HUES64 (cell line): Measurements from ENCODE around the gene UBTD1.
"Not testable (repeated sequence)": the region's sequence is repeated elsewhere in the genome, so short reads cannot be mapped to it uniquely, and the experiment has no call there.

Source experiments
- H3K27ac ChIP-seq: 2 replicates; pipeline ENCODE4 v1.7.0; 2013; ENCODE audit warnings: low read depth, low read length, inconsistent platforms
- H3K27me3 ChIP-seq: 2 replicates; pipeline ENCODE4 v1.6.1; 2013; ENCODE audit warnings: mild to moderate bottlenecking, low read length; ENCODE audit not compliant: insufficient read depth
- H3K36me3 ChIP-seq: 2 replicates; pipeline ENCODE4 v1.6.1; 2013; ENCODE audit warnings: mild to moderate bottlenecking, low read length; ENCODE audit not compliant: insufficient read depth
- H3K4me1 ChIP-seq: 2 replicates; pipeline ENCODE4 v1.6.1; 2013; ENCODE audit warnings: mild to moderate bottlenecking, low read length, moderate library complexity; ENCODE audit not compliant: insufficient read depth
- H3K4me3 ChIP-seq: 2 replicates; pipeline ENCODE4 v1.5.1; 2013; ENCODE audit warnings: mild to moderate bottlenecking, low read length, moderate library complexity
- H3K9ac ChIP-seq: 2 replicates; pipeline ENCODE4 v1.6.1; 2013; ENCODE audit warnings: mild to moderate bottlenecking, low read depth, low read length
- H3K9me3 ChIP-seq: 2 replicates; pipeline ENCODE4 v1.6.1; 2013; ENCODE audit warnings: low read depth, low read length; ENCODE audit not compliant: insufficient read depth
- WGBS: fragments of 150-250, 120-280 bp; methylation state at CpG from one replicate; pipeline ENCODE4 v1.1.7; 2013; ENCODE audit warnings: missing lambda C conversion rate; 5-methylcytosine and 5-hydroxymethylcytosine counted together

UBTD1 gene

DNA sequence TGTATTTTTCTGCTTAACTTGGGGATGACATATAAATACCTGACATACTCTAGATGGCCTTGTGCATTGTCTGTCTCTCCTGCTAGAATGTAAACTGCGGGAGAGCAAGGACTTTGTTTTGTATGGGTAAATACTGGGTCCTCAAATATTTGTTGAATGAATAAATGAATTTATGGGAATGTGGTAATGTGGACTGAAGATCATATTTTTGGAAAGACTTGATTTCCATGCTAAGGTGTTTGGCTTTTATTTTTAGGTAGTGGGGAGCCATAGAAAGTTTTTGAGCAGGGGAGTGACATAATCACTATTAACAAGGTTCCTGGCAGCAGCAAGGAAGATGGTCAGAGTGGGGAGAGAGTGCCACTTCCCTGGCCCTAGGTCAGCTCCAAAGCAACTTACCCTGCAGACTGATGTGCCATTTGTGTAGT lies 27.0 kb downstream of the UBTD1 start:
- Histone ChIP-seq H3K4me1 (peaks cover 8% of the 10 kb centered on the region), H3K27ac (no peak overlapping the region), H3K9ac (no peak overlapping the region), H3K27me3 (no peaks in the 10 kb centered on the region), H3K36me3 (no peaks in the 10 kb centered on the region), H3K9me3 (no peaks in the 10 kb centered on the region), H3K4me3 (no peak overlapping the region)
- 97% methylated on average over 1 of the region's 1 CpG for WGBS

DNA sequence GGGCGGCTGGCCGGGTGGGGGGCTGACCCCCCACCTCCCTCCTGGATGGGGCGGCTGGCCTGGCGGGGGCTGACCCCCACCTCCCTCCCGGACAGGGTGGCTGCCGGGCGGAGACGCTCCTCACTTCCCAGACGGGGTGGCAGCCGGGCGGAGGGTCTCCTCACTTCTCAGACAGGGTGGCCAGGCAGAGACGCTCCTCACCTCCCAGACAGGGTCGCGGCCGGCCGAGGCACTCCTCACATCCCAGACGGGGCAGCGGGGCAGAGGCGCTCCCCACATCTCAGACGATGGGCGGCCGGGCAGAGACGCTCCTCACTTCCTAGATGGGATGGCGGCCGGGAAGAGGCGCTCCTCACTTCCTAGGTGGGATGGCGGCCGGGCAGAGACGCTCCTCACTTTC lies 30.2 kb downstream of the UBTD1 start:
- H3K9me3 ChIP-seq, H3K27me3 ChIP-seq, H3K4me1 ChIP-seq, H3K9ac ChIP-seq, H3K36me3 ChIP-seq, H3K4me3 ChIP-seq, H3K27ac ChIP-seq: not testable (repeated sequence)
- WGBS, result 98% methylated on average over 21 of the region's 29 CpGs

GRCh38 chr10:97529685-97530465 lies 31.2 kb downstream of the UBTD1 start:
- no peak overlapping the region for H3K27ac ChIP-seq
- H3K27me3 ChIP-seq, result no peaks in the 10 kb centered on the region
- no peak overlapping the region for H3K4me3 ChIP-seq
- no peaks in the 10 kb centered on the region for H3K9me3 ChIP-seq
- WGBS, result 93% methylated on average over 13 of the region's 14 CpGs
- no peaks in the 10 kb centered on the region for H3K36me3 ChIP-seq
- H3K4me1 ChIP-seq, result peaks cover 4% of the 10 kb centered on the region; the same call in 1 of the 2 replicates
- no peak overlapping the region for H3K9ac ChIP-seq

DNA sequence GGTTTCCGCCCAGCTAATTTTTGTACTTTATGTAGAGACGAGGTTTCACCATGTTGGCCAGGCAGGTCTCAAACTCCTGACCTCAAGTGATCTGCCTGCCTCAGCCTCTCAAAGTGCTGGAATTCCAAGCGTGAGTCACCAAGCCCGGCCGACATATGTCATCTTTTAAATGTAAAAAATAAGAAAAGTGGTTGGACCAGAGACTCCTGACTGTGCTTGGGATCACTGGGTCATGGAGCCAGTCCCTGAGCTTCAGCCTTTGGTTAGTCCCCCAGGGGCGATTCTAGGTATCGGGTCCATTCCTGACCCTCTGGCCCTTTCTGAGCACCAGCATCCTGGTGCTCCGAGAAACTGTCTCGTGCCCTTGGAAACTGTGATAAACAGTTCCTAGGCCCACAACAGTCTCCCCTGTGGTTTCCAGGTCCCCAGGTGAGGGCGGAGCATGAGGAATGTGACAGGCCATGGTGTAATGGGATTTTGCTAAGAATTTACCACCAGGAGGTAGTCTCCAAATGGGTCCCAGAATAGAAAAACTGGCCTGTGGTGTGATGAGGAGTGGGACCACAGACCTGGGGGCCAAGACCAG lies 32.8 kb downstream of the UBTD1 start:
- H3K27ac ChIP-seq, result no peak overlapping the region

DNA sequence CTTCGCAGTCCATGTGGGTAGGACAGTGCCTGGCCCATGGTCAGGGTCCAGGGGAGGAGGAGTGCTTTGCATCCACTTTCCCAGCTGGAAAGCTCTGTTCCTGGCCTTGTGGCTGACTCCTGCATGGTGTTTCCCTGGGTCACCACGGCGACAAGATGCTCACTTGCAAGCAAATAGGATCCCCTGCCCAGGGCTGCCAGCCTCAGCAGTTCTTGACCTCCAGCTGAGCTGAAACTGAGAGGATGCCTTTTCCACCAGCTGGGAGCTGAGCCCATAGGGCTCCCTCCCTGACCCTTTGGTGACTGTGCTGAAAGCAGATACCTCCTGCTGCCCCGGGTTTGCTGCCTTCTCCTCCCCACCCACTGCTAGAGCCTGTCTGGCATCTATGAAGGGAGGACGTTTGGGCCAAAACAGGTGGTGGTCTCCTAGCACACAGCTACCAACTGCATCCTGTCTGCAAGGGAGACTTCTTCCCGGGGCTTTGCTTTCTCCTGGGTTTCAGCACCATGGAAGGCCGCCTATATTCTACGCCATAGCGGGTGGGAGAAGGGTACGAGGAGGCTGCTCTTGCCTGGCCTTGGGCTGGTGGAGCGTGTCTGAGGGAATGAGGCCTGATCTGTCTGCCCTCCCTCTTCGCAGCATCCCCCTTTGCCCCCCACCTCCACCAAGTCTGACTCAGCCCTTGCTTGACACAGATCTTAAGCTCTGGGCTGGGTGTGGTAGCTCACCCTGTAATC lies 34.4 kb downstream of the UBTD1 start:
- H3K27me3 ChIP-seq, result no peaks in the 10 kb centered on the region
- no peaks in the 10 kb centered on the region for H3K9me3 ChIP-seq
- H3K27ac ChIP-seq, result peak overlapping the region; percentile 5; the same call in 1 of the 2 replicates
- H3K36me3 ChIP-seq, result no peaks in the 10 kb centered on the region
- H3K9ac ChIP-seq, result no peak overlapping the region
- 77% methylated on average over 12 of the region's 12 CpGs for WGBS
- peaks cover 4% of the 10 kb centered on the region; the same call in 1 of the 2 replicates for H3K4me1 ChIP-seq
- H3K4me3 ChIP-seq, result no peak overlapping the region

More for the DNA sequence above, 32.8 kb downstream of the UBTD1 start:
- H3K4me1 ChIP-seq, result peaks cover 4% of the 10 kb centered on the region; the same call in 1 of the 2 replicates
- 87% methylated on average over 10 of the region's 10 CpGs for WGBS
- no peak overlapping the region for H3K4me3 ChIP-seq
- no peaks in the 10 kb centered on the region for H3K27me3 ChIP-seq
- H3K9me3 ChIP-seq, result no peaks in the 10 kb centered on the region
- no peak overlapping the region for H3K9ac ChIP-seq
- no peaks in the 10 kb centered on the region for H3K36me3 ChIP-seq

- H3K4me1 ChIP-seq, result peaks cover 4% of the 10 kb centered on the region; the same call in 1 of the 2 replicates
- no peak overlapping the region for H3K4me3 ChIP-seq
- no peak overlapping the region for H3K27ac ChIP-seq
- H3K36me3 ChIP-seq, result no peaks in the 10 kb centered on the region
- no peaks in the 10 kb centered on the region for H3K27me3 ChIP-seq
- 82% methylated on average over 6 of the region's 6 CpGs for WGBS
- no peak overlapping the region for H3K9ac ChIP-seq
- H3K9me3 ChIP-seq, result no peaks in the 10 kb centered on the region
Observed at GRCh38 chr10:97533888-97534287, 35.2 kb downstream of the UBTD1 start.

DNA sequence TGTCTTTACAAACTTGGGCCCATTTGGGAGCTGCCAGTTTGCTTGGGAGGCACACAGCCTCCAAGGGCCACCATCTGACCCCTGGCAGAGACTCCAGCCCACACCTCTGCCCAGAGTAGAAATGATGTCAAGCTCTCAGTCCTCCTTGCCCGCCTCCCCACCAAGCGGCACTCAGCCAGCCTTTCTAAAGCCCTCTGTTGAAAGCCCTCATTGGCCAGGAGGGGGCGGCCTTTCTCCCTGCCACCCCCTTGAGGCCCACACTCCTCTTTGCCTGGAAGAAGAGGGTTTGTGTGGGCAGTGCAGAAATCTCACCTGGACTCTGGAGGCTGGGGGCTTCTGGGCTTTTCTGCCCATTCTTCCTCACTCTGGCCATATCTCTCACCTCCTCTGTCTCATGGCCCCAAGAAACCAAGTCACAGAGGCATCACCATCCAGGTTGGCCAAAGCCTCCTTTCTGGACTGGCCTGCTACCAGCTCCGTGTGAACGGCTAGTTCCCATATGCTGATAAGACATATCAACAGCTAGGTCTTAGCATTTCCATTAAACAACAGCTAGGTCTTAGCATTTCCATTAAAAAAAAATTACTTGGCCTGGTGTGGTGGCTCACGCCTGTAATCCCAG lies 36.1 kb downstream of the UBTD1 start:
- Histone ChIP-seq H3K27me3 (no peaks in the 10 kb centered on the region), H3K9ac (no peak overlapping the region), H3K4me1 (peaks cover 8% of the 10 kb centered on the region), H3K4me3 (no peak overlapping the region), H3K9me3 (no peaks in the 10 kb centered on the region), H3K36me3 (no peaks in the 10 kb centered on the region), H3K27ac (no peak overlapping the region)
- WGBS, result 75% methylated on average over 6 of the region's 6 CpGs

DNA sequence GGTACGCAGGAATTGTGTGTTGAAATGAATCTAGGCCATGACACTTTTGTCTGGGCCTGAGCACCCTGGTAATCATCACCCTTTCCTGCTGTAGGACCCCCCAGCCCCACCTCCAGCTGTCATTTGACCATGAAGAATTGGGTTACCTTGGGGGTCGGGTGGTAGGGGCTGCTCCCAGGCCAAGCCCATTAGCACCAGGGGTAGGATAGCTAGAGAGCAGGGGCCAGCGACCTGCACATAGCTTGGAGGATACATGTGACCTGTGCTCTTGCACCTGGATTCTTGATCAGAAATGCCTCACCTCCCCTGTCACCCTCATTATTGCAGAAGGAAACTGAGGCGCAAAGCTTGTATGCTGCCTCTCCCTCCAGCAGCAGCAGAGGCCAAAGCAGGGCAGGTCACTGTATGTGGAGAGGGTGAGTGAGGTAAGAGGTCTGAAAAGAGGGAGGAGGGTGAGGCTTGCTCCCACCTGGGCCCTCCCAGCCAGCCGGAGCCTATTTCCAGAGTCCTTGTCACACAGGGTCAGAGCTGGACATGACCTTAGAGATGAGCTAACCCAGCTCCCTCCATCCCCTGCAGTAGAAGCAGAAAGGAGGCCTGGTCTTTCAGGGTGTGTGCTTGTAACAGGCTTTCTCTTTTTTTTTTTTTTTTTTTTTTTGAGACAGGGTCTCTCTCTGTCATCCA lies 38.6 kb downstream of the UBTD1 start:
- WGBS, result 89% methylated on average over 5 of the region's 5 CpGs
- Histone ChIP-seq H3K36me3 (no peaks in the 10 kb centered on the region), H3K9me3 (no peaks in the 10 kb centered on the region), H3K4me3 (no peak overlapping the region), H3K9ac (no peak overlapping the region), H3K27ac (no peak overlapping the region), H3K27me3 (no peaks in the 10 kb centered on the region), H3K4me1 (peaks cover 21% of the 10 kb centered on the region)

DNA sequence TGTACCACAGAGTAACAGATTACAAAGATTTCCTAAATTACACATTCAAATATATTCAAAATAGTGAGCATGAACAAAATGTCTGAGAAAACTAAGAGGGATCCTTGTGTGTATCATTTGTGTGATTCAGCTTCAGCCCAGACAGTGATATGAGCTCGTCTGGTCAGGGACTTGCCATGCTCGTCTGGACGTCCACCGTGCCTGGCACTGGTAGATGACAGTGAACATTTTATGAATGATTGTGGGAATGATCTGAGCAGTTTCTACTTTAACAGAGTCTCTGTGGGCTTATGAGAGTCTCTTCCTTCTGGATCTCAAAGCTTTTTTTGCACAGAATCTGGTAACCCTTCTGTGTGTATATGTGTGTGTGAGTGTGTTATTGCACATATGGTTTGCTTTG lies 39.7 kb downstream of the UBTD1 start:
- Histone ChIP-seq H3K4me1 (peaks cover 27% of the 10 kb centered on the region), H3K9me3 (no peaks in the 10 kb centered on the region), H3K4me3 (no peak overlapping the region), H3K27me3 (no peaks in the 10 kb centered on the region), H3K36me3 (no peaks in the 10 kb centered on the region), H3K9ac (no peak overlapping the region), H3K27ac (no peak overlapping the region)
- 93% methylated on average over 4 of the region's 4 CpGs for WGBS

- H3K9me3 ChIP-seq, result no peaks in the 10 kb centered on the region
- H3K9ac ChIP-seq, result no peak overlapping the region
- peaks cover 30% of the 10 kb centered on the region for H3K4me1 ChIP-seq
- H3K27ac ChIP-seq, result 0 out of 2 replicates have a peak overlapping the region, but pooled peaks have one; percentile 5
- 95% methylated on average over 4 of the region's 4 CpGs for WGBS
- H3K4me3 ChIP-seq, result no peak overlapping the region
- no peaks in the 10 kb centered on the region for H3K36me3 ChIP-seq
- no peaks in the 10 kb centered on the region for H3K27me3 ChIP-seq
Observed at GRCh38 chr10:97538839-97539238, 40.1 kb downstream of the UBTD1 start.
